GM19240 (cell line): ENCODE data around the gene SLC34A3.

ENCODE experiments used
- DNase-seq: peaks from one replicate; pipeline ENCODE4 v3.0.0; 2011; ENCODE audit warnings: low spot score; ENCODE audit not compliant: insufficient read length

Gene SLC34A3

GRCh38 chr9:137275588-137276472, 45.1 kb downstream of the SLC34A3 start:
- no peak for DNase-seq

- no peak for DNase-seq
Observed at GRCh38 chr9:137276473-137277328, 46.0 kb downstream of the SLC34A3 start.

- DNase-seq: peak; percentile 94
Observed at GRCh38 chr9:137277329-137278041, 46.8 kb downstream of the SLC34A3 start, which contains the start of gene TOR4A. Gene TOR4A (plus strand): TSS chr9:137277726. CDS start chr9:137278690, 964 bp downstream.

GRCh38 chr9:137278061-137278701, 47.5 kb downstream of the SLC34A3 start:
- no peak for DNase-seq

GRCh38 chr9:137278721-137279711, 48.3 kb downstream of the SLC34A3 start:
- DNase-seq: no peak

GRCh38 chr9:137279741-137280473, 49.2 kb downstream of the SLC34A3 start:
- no peak for DNase-seq

GRCh38 chr9:137280474-137281344, 50.0 kb downstream of the SLC34A3 start:
- no peak for DNase-seq

- DNase-seq: no peak
Observed at GRCh38 chr9:137281345-137282116, 50.8 kb downstream of the SLC34A3 start.
